Vagina (tissue), 2 donors: ENCODE results near the gene TDRD3.

Experiments
- POLR2A ChIP-seq, 2 donors: fragments of 450-650 bp; IDR thresholded peaks; one replicate each; pipeline ENCODE4 v1.6.1; 2017; ENCODE audit warnings: antibody characterized with exemption in 2 of 2, mild to moderate bottlenecking in 2 of 2, moderate library complexity in 2 of 2
- POLR2AphosphoS5 ChIP-seq, 2 donors: sonication (generic); formaldehyde crosslinking; IDR thresholded peaks; one replicate each; pipeline ENCODE4 v1.9.0; 2017; ENCODE audit warnings: antibody characterized with exemption in 2 of 2, mild to moderate bottlenecking in 2 of 2, low read depth in 1 of 2; ENCODE audit not compliant: insufficient read depth in 1 of 2
- TF ChIP-seq, protein P1 (sequence below), 3 experiments: fragments of 450-650 bp in 2 of 3; fragments of 200-600 bp in 1 of 3; sonication (generic) in 1 of 3; IDR thresholded peaks; one replicate each; pipeline ENCODE4 v1.5.1; 2017 to 2019; ENCODE audit warnings: antibody characterized with exemption in 3 of 3, mild to moderate bottlenecking in 2 of 3, moderate library complexity in 2 of 3

DNA sequence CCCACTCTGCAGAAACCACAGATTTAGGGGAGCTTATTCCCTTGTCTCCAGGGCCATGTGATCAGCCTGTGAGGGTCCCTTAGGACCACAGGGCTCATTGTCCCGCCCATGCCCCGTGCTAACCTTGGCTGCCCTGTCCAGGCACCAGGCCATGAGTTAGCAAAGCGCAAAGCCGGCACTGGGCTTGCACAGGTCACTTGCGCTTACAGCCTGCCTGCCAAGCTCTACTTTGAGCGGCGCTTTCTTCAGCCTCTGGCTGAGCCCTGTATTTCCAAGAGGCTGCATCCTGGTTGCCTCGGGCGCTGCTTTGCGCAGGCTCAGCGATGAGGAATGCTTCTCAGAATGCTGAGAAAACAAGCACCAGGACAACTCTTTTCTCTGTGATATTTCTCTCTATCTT, 188.0 kb downstream of the TDRD3 start:
- TF ChIP-seq, protein P1, sequence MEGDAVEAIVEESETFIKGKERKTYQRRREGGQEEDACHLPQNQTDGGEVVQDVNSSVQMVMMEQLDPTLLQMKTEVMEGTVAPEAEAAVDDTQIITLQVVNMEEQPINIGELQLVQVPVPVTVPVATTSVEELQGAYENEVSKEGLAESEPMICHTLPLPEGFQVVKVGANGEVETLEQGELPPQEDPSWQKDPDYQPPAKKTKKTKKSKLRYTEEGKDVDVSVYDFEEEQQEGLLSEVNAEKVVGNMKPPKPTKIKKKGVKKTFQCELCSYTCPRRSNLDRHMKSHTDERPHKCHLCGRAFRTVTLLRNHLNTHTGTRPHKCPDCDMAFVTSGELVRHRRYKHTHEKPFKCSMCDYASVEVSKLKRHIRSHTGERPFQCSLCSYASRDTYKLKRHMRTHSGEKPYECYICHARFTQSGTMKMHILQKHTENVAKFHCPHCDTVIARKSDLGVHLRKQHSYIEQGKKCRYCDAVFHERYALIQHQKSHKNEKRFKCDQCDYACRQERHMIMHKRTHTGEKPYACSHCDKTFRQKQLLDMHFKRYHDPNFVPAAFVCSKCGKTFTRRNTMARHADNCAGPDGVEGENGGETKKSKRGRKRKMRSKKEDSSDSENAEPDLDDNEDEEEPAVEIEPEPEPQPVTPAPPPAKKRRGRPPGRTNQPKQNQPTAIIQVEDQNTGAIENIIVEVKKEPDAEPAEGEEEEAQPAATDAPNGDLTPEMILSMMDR (IDR thresholded peaks at IDR 0.05), result no peak
- TF ChIP-seq POLR2A (IDR thresholded peaks at IDR 0.05) (no peak), POLR2AphosphoS5 (IDR thresholded peaks at IDR 0.05; ENCODE audit: insufficient read depth in 1 of 2, low read depth in 1 of 2) (no peak)
